VCaP (cell line): ENCODE data around the gene M6PR.
"Not testable (repeated sequence)": the region's sequence is repeated elsewhere in the genome, so short reads cannot be mapped to it uniquely, and the experiment has no call there.

Experiments used
- H3K27ac ChIP-seq: fragments of 450-650 bp; 2 replicates; pipeline ENCODE4 v1.5.1; 2017
- CTCF ChIP-seq: fragments of 450-650 bp; conservative IDR thresholded peaks from 2 replicates; pipeline ENCODE4 v1.5.1; 2017; ENCODE audit warnings: mild to moderate bottlenecking, moderate library complexity

The M6PR gene

DNA sequence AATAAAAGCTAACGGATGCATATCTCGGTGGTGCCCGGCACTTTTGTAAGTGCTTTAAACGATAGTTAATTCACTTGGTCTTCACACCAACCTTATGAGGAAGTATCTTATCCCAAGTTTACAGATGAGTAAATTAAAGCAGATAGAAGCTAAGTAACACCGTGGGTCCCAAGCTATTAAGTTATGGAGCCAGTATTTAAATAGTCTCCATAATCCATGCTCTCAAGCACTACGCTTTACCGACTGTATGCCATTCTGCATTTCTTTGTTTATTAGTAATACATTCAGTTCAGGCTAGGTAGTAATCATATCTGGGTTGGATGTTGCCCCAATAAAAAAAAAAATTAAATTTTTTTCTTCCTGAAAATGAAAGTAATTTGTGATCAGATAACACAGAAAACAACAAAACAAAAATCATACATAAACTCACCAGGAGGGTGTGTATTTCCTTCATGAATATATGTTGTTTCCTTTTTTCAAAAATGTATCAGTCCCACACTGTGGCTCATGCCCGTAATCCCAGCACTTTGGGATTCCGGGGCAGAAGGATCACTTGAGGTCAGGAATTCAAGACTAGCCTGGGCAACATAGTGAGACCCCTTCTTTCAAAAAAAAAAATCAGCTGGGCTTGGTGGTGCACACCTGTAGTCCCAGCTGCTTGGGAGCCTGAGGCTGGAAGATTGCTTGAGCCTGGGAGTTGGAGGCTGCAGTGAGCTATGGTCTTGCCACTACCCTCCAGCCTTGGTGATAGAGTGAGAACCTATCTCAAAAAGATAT is 1.4 kb upstream of the M6PR start:
- H3K27ac ChIP-seq = peak overlapping the region; percentile 90
- no peak for TF ChIP-seq CTCF

DNA sequence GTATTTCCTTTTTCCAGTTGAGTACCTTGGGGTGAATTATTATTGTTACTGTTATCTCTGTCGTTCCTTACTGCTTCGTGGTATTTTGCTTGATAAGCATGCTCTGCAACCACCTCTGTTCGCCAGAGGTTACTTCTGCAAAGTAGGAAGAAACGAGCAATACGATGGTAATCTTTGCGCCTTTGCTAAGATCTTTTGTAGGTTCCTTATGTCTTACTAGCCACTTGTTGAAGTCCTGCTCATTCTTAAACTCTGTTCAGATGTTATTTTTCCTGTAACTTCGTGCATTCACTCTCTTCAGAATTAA is 729 bp upstream of the M6PR start:
- peak overlapping the region; percentile 90 for H3K27ac ChIP-seq
- TF ChIP-seq CTCF = peak; percentile 46

GRCh38 chr12:8948701-8949341 is 624 bp downstream of the M6PR start:
- TF ChIP-seq CTCF = no peak

GRCh38 chr12:8947737-8948136 is 1.7 kb downstream of the M6PR start:
- TF ChIP-seq CTCF = no peak

More at GRCh38 chr12:8948701-8949341, 624 bp downstream of the M6PR start:
- peak overlapping the region; percentile 90 for H3K27ac ChIP-seq

GRCh38 chr12:8946733-8947132 is 2.7 kb downstream of the M6PR start:
- TF ChIP-seq CTCF = no peak
- H3K27ac ChIP-seq = no peak overlapping the region

More at GRCh38 chr12:8947737-8948136, 1.7 kb downstream of the M6PR start:
- H3K27ac ChIP-seq = no peak overlapping the region

DNA sequence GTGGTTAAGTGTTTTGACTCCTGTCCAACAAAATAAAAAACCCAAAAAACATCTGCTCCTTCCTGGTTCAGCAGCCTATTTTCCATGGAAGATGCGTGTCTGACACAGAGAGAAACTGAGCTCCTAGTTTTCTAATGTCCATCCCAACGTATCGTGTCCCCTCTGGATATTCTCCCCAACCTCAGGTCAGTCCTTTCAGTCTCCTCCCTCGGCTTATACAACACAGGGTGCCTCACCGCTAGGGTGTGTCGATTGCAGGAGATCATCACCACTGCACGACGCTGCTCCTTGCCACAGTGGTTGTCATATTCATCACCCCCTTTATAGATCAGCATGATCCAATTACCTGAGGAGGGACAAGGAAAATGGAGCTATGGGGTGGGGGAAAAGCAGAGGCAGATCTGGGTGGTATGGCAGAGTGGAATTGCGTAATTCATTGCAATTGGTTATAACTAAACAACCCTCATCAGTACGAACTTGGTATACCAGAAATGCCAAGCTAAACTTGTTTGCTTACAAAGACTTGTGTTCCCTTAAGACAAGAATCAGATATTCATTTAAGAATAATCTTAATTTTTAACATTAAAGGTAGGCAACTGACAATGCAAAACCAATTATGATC is 5.8 kb downstream of the M6PR start:
- no peak for TF ChIP-seq CTCF
- H3K27ac ChIP-seq = no peak overlapping the region

GRCh38 chr12:8941691-8942478 is 7.6 kb downstream of the M6PR start:
- no peak overlapping the region for H3K27ac ChIP-seq
- TF ChIP-seq CTCF = no peak

DNA sequence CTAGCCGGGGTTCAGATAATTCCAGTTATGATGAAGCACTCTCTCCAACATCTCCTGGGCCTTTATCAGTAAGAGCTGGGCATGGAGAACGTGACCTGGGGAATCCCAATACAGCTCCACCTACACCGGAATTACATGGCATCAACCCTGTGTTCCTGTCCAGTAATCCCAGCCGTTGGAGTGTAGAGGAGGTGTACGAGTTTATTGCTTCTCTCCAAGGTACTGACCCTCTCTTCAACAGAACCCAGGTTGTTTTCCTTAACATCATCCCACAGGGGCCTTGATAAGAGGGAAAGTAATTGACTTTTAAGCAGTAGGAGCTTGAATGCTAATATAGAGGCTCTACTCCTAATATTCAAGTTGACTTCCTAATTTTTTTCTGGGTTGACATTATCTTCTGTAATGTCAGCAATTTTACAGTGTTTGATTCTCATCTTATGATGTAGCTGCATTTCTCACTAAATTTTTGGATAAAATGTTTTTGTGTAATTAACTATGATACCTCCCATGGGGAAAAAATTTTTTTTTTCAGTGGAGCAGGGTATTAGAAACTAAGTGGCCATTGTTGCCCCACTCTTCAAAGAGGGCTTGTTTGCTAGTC is 11.5 kb downstream of the M6PR start:
- H3K27ac ChIP-seq = not testable (repeated sequence)
